Keratinocyte (primary cell): ENCODE results near the gene RABGGTA. TPM values are rescaled to one million over a fixed set of nuclear protein-coding genes. Genes with fewer than 3 reads are reported as not detected.

ENCODE experiments used
- DNase-seq: peaks from one replicate; pipeline ENCODE4 v3.0.0-alpha.2; 2011; ENCODE audit warnings: low read depth, missing footprints, low spot score
- FAIRE-seq: peaks from 2 replicates; lab custom pipeline; 2011; peaks lifted over from hg19 to GRCh38; lab: Jason Lieb, UNC
- H2AFZ ChIP-seq: 2 replicates; pipeline ENCODE4 v1.6.0; 2012; ENCODE audit warnings: low read length, control low read depth, inconsistent platforms; ENCODE audit not compliant: control insufficient read depth
- H3K27ac ChIP-seq: 2 replicates; pipeline ENCODE4 v1.5.1; 2011; ENCODE audit warnings: low read length; ENCODE audit not compliant: control insufficient read depth, insufficient read depth
- H3K27me3 ChIP-seq: 3 replicates; pipeline ENCODE4 v1.6.0; 2011; ENCODE audit warnings: low read length; ENCODE audit not compliant: control insufficient read depth, insufficient read depth; ENCODE audit errors: extremely low read depth
- H3K36me3 ChIP-seq, 2 experiments: 2 replicates in 1 of 2; 3 replicates in 1 of 2; pipeline ENCODE4 v1.5.1; 2011; ENCODE audit warnings: low read length in 2 of 2, mild to moderate bottlenecking in 1 of 2; ENCODE audit not compliant: control insufficient read depth in 2 of 2, insufficient read depth in 2 of 2; ENCODE audit errors: extremely low read depth in 1 of 2
- H3K4me1 ChIP-seq: 3 replicates; pipeline ENCODE4 v1.5.1; 2011; ENCODE audit warnings: low read length; ENCODE audit not compliant: control insufficient read depth, insufficient read depth; ENCODE audit errors: extremely low read depth
- H3K4me2 ChIP-seq: 3 replicates; pipeline ENCODE4 v1.6.0; 2011; ENCODE audit warnings: low read depth, low read length; ENCODE audit not compliant: control insufficient read depth, insufficient read depth; ENCODE audit errors: extremely low read depth
- H3K4me3 ChIP-seq, 3 experiments: fragments of 200-600 bp in 1 of 3; sonication (generic) in 1 of 3; 2 replicates in 2 of 3; 3 replicates in 1 of 3; pipeline ENCODE4 v1.5.1; 2011 to 2016; ENCODE audit warnings: low read length in 3 of 3, mild to moderate bottlenecking in 3 of 3, control low read depth in 2 of 3, inconsistent platforms in 1 of 3, low read depth in 1 of 3, mixed read lengths in 1 of 3, mixed run types in 1 of 3, moderate library complexity in 1 of 3; ENCODE audit not compliant: control insufficient read depth in 2 of 3, insufficient read depth in 2 of 3; ENCODE audit errors: extremely low read depth in 1 of 3
- H3K79me2 ChIP-seq: 2 replicates; pipeline ENCODE4 v1.6.0; 2012; ENCODE audit warnings: low read length; ENCODE audit not compliant: control insufficient read depth, insufficient read depth
- H3K9ac ChIP-seq: 3 replicates; pipeline ENCODE4 v1.6.0; 2011; ENCODE audit warnings: low read length; ENCODE audit not compliant: control insufficient read depth, insufficient read depth; ENCODE audit errors: extremely low read depth
- H3K9me1 ChIP-seq: 3 replicates; pipeline ENCODE4 v1.6.0; 2011; ENCODE audit warnings: low read length; ENCODE audit not compliant: control insufficient read depth, insufficient read depth; ENCODE audit errors: extremely low read depth
- H3K9me3 ChIP-seq: 2 replicates; pipeline ENCODE4 v1.5.1; 2012; ENCODE audit warnings: low read depth, low read length; ENCODE audit not compliant: control insufficient read depth
- H4K20me1 ChIP-seq: 3 replicates; pipeline ENCODE4 v1.6.0; 2011; ENCODE audit warnings: low read length; ENCODE audit not compliant: control insufficient read depth, insufficient read depth; ENCODE audit errors: extremely low read depth
- CTCF ChIP-seq, 3 experiments: IDR thresholded peaks in 1 of 3; conservative IDR thresholded peaks in 1 of 3; optimal IDR thresholded peaks in 1 of 3; 2 replicates in 2 of 3; 3 replicates in 1 of 3; pipeline versions ENCODE3 to v1.5.1; 2011; ENCODE audit warnings: low read length in 3 of 3, mild to moderate bottlenecking in 3 of 3, moderate library complexity in 2 of 3, control low read depth in 1 of 3, inconsistent platforms in 1 of 3; ENCODE audit not compliant: insufficient read depth in 2 of 3; ENCODE audit errors: extremely low read depth in 1 of 3
- EZH2 ChIP-seq: IDR thresholded peaks from one replicate; pipeline ENCODE4 v1.6.1; 2012; ENCODE audit warnings: inconsistent platforms, mild to moderate bottlenecking, low read length, moderate library complexity
- dilution Hi-C: fragments of 300-500 bp; cut with MboI; formaldehyde crosslinking; loops from one replicate; pipeline ENCODE4 v1.7.0; 2020; ENCODE audit warnings: low sequenced_read_pairs; ENCODE audit not compliant: extremely low pct_ligation_motif_present
- polyA plus RNA-seq, 5 experiments: library from polyadenylated mRNA; depleted of rRNA in 3 of 5; stranded (reverse) in 3 of 5; stranded (forward) in 1 of 5; unstranded in 1 of 5; fragments of >200 nt; gene quantifications; 1 replicate in 1 of 5; 2 replicates in 3 of 5; 3 replicates in 1 of 5; pipeline versions ENCODE4 v1.2.1 to v1.2.3, GENCODE V29; 2011 to 2012; ENCODE audit warnings: missing spikeins in 2 of 5, low read depth in 1 of 5, low replicate concordance in 1 of 5

Gene RABGGTA
- polyA plus RNA-seq, 1 donor (not counting 4 experiments of a cell fraction or from before 2014, with no cell fraction given): 29.0 TPM

DNA sequence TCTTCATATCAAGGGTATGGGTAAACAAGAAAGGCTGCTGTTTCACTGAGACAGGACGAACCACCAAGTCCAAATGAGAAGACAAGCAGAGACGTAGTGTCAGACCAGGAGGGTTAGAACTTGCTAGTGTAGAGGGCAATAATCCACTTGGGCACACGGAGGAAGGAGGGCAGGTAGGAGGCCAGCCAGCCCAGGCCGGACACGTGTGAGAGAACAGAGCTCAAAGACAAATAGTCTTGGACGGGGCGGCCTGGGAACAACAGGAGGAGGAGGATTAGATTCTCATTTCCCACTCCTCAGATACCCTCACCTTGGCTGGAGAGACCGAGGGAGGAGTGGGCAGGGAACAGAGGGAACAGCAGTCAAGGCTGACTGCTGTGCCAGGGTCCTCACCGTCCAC lies 19.3 kb upstream of the RABGGTA start:
- H3K9ac ChIP-seq: no peak overlapping the region
- no peaks in the 10 kb centered on the region for H3K9me3 ChIP-seq
- no peaks in the 10 kb centered on the region for H3K9me1 ChIP-seq
- FAIRE-seq (no peak), DNase-seq (no peak)
- H3K4me1 ChIP-seq: peaks cover 5% of the 10 kb centered on the region
- H3K79me2 ChIP-seq: peaks cover 3% of the 10 kb centered on the region
- H3K4me3 ChIP-seq: no peak overlapping the region
- TF ChIP-seq EZH2 (no peak), CTCF (optimal IDR thresholded peaks at IDR 0.05 in 1 of 3, IDR thresholded peaks at IDR 0.05 in 1 of 3, conservative IDR thresholded peaks at IDR 0.05 in 1 of 3; ENCODE audit: extremely low read depth in 1 of 3, insufficient read depth in 2 of 3, low read length in 3 of 3) (no peak)
- no peaks in the 10 kb centered on the region for H3K27me3 ChIP-seq
- no peak overlapping the region for H3K27ac ChIP-seq
- H3K36me3 ChIP-seq: peaks cover 31 to 39% of the 10 kb centered on the region in 2 experiments
- no peaks in the 10 kb centered on the region for H4K20me1 ChIP-seq
- dilution Hi-C loops: no loop called here
- no peak overlapping the region for H2AFZ ChIP-seq
- no peak overlapping the region for H3K4me2 ChIP-seq

DNA sequence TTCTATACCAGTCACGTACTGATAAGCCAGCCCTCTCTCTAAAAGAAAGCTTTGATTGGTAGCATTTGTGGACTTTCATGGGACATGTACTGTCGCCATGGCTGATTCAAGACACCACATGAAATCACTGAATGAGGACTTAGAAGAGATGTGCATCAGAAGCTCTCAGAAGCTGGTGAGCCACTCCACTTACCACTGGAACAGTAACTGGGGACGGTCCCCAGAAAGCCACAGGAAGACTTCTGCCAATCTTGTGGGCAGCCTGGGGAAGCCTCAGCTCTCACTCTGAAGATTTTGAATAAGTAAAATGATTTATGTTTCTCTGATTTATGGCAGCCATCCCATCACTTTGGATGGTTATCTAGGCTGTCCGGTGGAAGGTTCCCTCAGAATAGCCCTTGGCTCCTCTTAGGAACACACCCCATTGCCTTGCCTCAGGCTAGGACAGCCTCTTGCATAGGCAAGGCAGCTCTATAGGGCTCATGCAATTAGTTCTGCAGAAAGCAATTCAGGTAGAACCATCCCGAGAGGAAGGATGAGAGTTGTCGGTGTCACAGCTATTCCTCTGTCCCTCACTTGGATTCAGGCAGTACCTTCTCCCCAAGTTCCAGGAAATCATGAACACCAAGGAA lies 18.4 kb upstream of the RABGGTA start:
- dilution Hi-C loops: no loop called here
- Histone ChIP-seq H3K36me3 (peaks cover 27 to 33% of the 10 kb centered on the region in 2 experiments), H3K9me3 (no peaks in the 10 kb centered on the region), H3K9ac (no peak overlapping the region), H4K20me1 (no peaks in the 10 kb centered on the region), H3K27ac (no peak overlapping the region), H2AFZ (no peak overlapping the region), H3K27me3 (no peaks in the 10 kb centered on the region), H3K4me1 (peaks cover 7% of the 10 kb centered on the region), H3K4me2 (no peak overlapping the region), H3K9me1 (no peaks in the 10 kb centered on the region), H3K79me2 (no peaks in the 10 kb centered on the region), H3K4me3 (no peak overlapping the region)
- DNase-seq: no peak
- no peak for FAIRE-seq
- TF ChIP-seq CTCF (optimal IDR thresholded peaks at IDR 0.05 in 1 of 3, IDR thresholded peaks at IDR 0.05 in 1 of 3, conservative IDR thresholded peaks at IDR 0.05 in 1 of 3; ENCODE audit: extremely low read depth in 1 of 3, insufficient read depth in 2 of 3, low read length in 3 of 3): no peak
- TF ChIP-seq EZH2: no peak
